Measurements from ENCODE around the gene IL17B.
A peak's percentile ranks its signal among the peaks of the same experiment; 100 is the strongest.

The IL17B gene

GRCh38 chr5:149402291-149402690, 23.2 kb upstream of the IL17B start:
- H3K4ac ChIP-seq (ENCODE audit: low read depth in 1 of 2, low read length in 2 of 2), result peak overlapping the region; percentile 66 to 95
- H3K79me1 ChIP-seq (replicated peaks; ENCODE audit: low read length, poor library complexity, severe bottlenecking), result no peaks in the 10 kb centered on the region
- H3K36me3 ChIP-seq (ENCODE audit: control insufficient read depth in 1 of 2, insufficient read depth in 2 of 2, low read depth in 1 of 2, low read length in 2 of 2), result no peaks in the 10 kb centered on the region
- peak overlapping the region; percentile 69 to 93 for H3K18ac ChIP-seq (ENCODE audit: low read depth in 1 of 2, low read length in 2 of 2)
- H3K27me3 ChIP-seq (ENCODE audit: control insufficient read depth in 1 of 2, insufficient read depth in 1 of 2, low read length in 2 of 2), result no peaks in the 10 kb centered on the region
- WGBS, result 74% methylated on average over 2 of the region's 3 CpGs
- H2AK5ac ChIP-seq (ENCODE audit: low read length, severe bottlenecking), result no peak overlapping the region
- H2BK120ac ChIP-seq (ENCODE audit: low read depth, low read length), result peak overlapping the region; percentile 71
- peak overlapping the region; percentile 66 to 99 for H2BK12ac ChIP-seq (ENCODE audit: low read length in 2 of 2)
- H3K4me1 ChIP-seq (ENCODE audit: control insufficient read depth, insufficient read depth, low read depth, low read length), result peaks cover 30% of the 10 kb centered on the region
- peak overlapping the region; percentile 87 for H4K91ac ChIP-seq (ENCODE audit: low read length)
- H3K4me3 ChIP-seq (ENCODE audit: insufficient read depth in 1 of 2, low read depth in 1 of 2, low read length in 2 of 2), result no peak overlapping the region
- H3K23ac ChIP-seq (ENCODE audit: low read length in 2 of 2), result no peak overlapping the region
- no peak overlapping the region for H2BK15ac ChIP-seq (ENCODE audit: low read depth, poor library complexity, severe bottlenecking)
- H3K27ac ChIP-seq (ENCODE audit: low read length, poor library complexity, severe bottlenecking), result no peak overlapping the region
- H4K8ac ChIP-seq (ENCODE audit: low read length), result peak overlapping the region; percentile 48
- DNase-seq, result no peak
- H3K4me2 ChIP-seq (ENCODE audit: low read length, poor library complexity, severe bottlenecking), result no peak overlapping the region
- no peak overlapping the region for H3K9ac ChIP-seq (ENCODE audit: low read length)
- no peak overlapping the region for H2BK5ac ChIP-seq (ENCODE audit: low read depth, low read length, poor library complexity, severe bottlenecking)
- H3K9me3 ChIP-seq (ENCODE audit: control insufficient read depth, low read length), result no peaks in the 10 kb centered on the region
- H2AFZ ChIP-seq (ENCODE audit: low read depth, low read length), result no peak overlapping the region
- H3K14ac ChIP-seq (ENCODE audit: low read length in 2 of 2), result no peak overlapping the region

DNA sequence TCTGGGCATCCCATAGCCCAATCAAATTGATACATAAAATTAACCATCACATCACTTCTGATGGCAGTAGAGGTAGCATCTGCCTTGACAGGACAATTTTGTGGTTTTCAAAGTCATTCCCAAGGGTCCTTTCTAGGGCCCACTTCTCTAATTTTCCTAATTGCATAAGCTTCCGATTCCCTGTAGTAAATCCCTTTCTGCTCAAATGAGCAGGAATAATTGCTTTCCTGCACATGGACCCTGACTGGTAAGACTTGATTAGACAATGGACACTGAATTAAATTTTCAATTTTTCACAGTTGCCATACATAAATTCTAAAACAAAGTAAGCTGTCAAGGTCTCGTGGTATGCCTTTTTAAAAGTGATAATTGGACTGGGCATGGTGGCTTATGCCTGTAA, 22.0 kb upstream of the IL17B start:
- Histone ChIP-seq H2BK12ac (ENCODE audit: low read length in 2 of 2) (peak overlapping the region; percentile 12 to 97), H3K4me1 (ENCODE audit: control insufficient read depth, insufficient read depth, low read depth, low read length) (peaks cover 21% of the 10 kb centered on the region), H2BK15ac (ENCODE audit: low read depth, poor library complexity, severe bottlenecking) (no peak overlapping the region), H4K91ac (ENCODE audit: low read length) (no peak overlapping the region), H2BK5ac (ENCODE audit: low read depth, low read length, poor library complexity, severe bottlenecking) (no peak overlapping the region), H3K14ac (ENCODE audit: low read length in 2 of 2) (no peak overlapping the region), H3K27ac (ENCODE audit: low read length, poor library complexity, severe bottlenecking) (no peak overlapping the region), H2BK120ac (ENCODE audit: low read depth, low read length) (peak overlapping the region; percentile 78), H3K23ac (ENCODE audit: low read length in 2 of 2) (no peak overlapping the region), H3K27me3 (ENCODE audit: control insufficient read depth in 1 of 2, insufficient read depth in 1 of 2, low read length in 2 of 2) (no peaks in the 10 kb centered on the region), H3K9me3 (ENCODE audit: control insufficient read depth, low read length) (no peaks in the 10 kb centered on the region), H3K4me2 (ENCODE audit: low read length, poor library complexity, severe bottlenecking) (no peak overlapping the region), H3K79me1 (replicated peaks; ENCODE audit: low read length, poor library complexity, severe bottlenecking) (no peaks in the 10 kb centered on the region), H3K9ac (ENCODE audit: low read length) (no peak overlapping the region), H3K18ac (ENCODE audit: low read depth in 1 of 2, low read length in 2 of 2) (peak overlapping the region in 1 of 2 experiments; percentile 72), H3K4me3 (ENCODE audit: insufficient read depth in 1 of 2, low read depth in 1 of 2, low read length in 2 of 2) (no peak overlapping the region), H3K4ac (ENCODE audit: low read depth in 1 of 2, low read length in 2 of 2) (peak overlapping the region; percentile 86 to 90), H4K8ac (ENCODE audit: low read length) (no peak overlapping the region), H3K36me3 (ENCODE audit: control insufficient read depth in 1 of 2, insufficient read depth in 2 of 2, low read depth in 1 of 2, low read length in 2 of 2) (no peaks in the 10 kb centered on the region), H2AK5ac (ENCODE audit: low read length, severe bottlenecking) (no peak overlapping the region), H2AFZ (ENCODE audit: low read depth, low read length) (no peak overlapping the region)
- WGBS, result 86% methylated on average over 2 of the region's 2 CpGs
- no peak for DNase-seq

GRCh38 chr5:149400304-149400703, 21.2 kb upstream of the IL17B start:
- Histone ChIP-seq H3K79me1 (replicated peaks; ENCODE audit: low read length, poor library complexity, severe bottlenecking) (no peaks in the 10 kb centered on the region), H3K18ac (ENCODE audit: low read depth in 1 of 2, low read length in 2 of 2) (peak overlapping the region; percentile 26 to 88), H3K4me3 (ENCODE audit: insufficient read depth in 1 of 2, low read depth in 1 of 2, low read length in 2 of 2) (no peak overlapping the region), H3K9ac (ENCODE audit: low read length) (peak overlapping the region; percentile 17), H3K27ac (ENCODE audit: low read length, poor library complexity, severe bottlenecking) (no peak overlapping the region), H2AK5ac (ENCODE audit: low read length, severe bottlenecking) (peak overlapping the region; percentile 34), H2BK12ac (ENCODE audit: low read length in 2 of 2) (peak overlapping the region; percentile 87 to 97), H3K9me3 (ENCODE audit: control insufficient read depth, low read length) (no peaks in the 10 kb centered on the region), H4K8ac (ENCODE audit: low read length) (peak overlapping the region; percentile 57), H3K23ac (ENCODE audit: low read length in 2 of 2) (peak overlapping the region in 1 of 2 experiments; percentile 74), H2BK5ac (ENCODE audit: low read depth, low read length, poor library complexity, severe bottlenecking) (no peak overlapping the region), H2AFZ (ENCODE audit: low read depth, low read length) (no peak overlapping the region), H3K4ac (ENCODE audit: low read depth in 1 of 2, low read length in 2 of 2) (peak overlapping the region; percentile 86 to 90), H3K14ac (ENCODE audit: low read length in 2 of 2) (peak overlapping the region in 1 of 2 experiments; percentile 51), H3K36me3 (ENCODE audit: control insufficient read depth in 1 of 2, insufficient read depth in 2 of 2, low read depth in 1 of 2, low read length in 2 of 2) (no peaks in the 10 kb centered on the region), H3K4me1 (ENCODE audit: control insufficient read depth, insufficient read depth, low read depth, low read length) (peaks cover 14% of the 10 kb centered on the region), H3K4me2 (ENCODE audit: low read length, poor library complexity, severe bottlenecking) (no peak overlapping the region), H3K27me3 (ENCODE audit: control insufficient read depth in 1 of 2, insufficient read depth in 1 of 2, low read length in 2 of 2) (no peaks in the 10 kb centered on the region), H2BK120ac (ENCODE audit: low read depth, low read length) (peak overlapping the region; percentile 82), H4K91ac (ENCODE audit: low read length) (peak overlapping the region; percentile 84), H2BK15ac (ENCODE audit: low read depth, poor library complexity, severe bottlenecking) (peak overlapping the region; percentile 86)
- 17% methylated on average over 6 of the region's 6 CpGs for WGBS
- peak; percentile 83 for DNase-seq

GRCh38 chr5:149399775-149400174, 20.7 kb upstream of the IL17B start:
- Histone ChIP-seq H3K9me3 (ENCODE audit: control insufficient read depth, low read length) (no peaks in the 10 kb centered on the region), H3K27me3 (ENCODE audit: control insufficient read depth in 1 of 2, insufficient read depth in 1 of 2, low read length in 2 of 2) (no peaks in the 10 kb centered on the region), H3K27ac (ENCODE audit: low read length, poor library complexity, severe bottlenecking) (no peak overlapping the region), H2BK15ac (ENCODE audit: low read depth, poor library complexity, severe bottlenecking) (no peak overlapping the region), H3K4ac (ENCODE audit: low read depth in 1 of 2, low read length in 2 of 2) (peak overlapping the region in 1 of 2 experiments; percentile 90), H3K23ac (ENCODE audit: low read length in 2 of 2) (no peak overlapping the region), H2AK5ac (ENCODE audit: low read length, severe bottlenecking) (no peak overlapping the region), H3K4me1 (ENCODE audit: control insufficient read depth, insufficient read depth, low read depth, low read length) (peaks cover 8% of the 10 kb centered on the region), H2BK5ac (ENCODE audit: low read depth, low read length, poor library complexity, severe bottlenecking) (no peak overlapping the region), H3K4me2 (ENCODE audit: low read length, poor library complexity, severe bottlenecking) (no peak overlapping the region), H3K9ac (ENCODE audit: low read length) (no peak overlapping the region), H2AFZ (ENCODE audit: low read depth, low read length) (no peak overlapping the region), H3K14ac (ENCODE audit: low read length in 2 of 2) (no peak overlapping the region), H4K8ac (ENCODE audit: low read length) (peak overlapping the region; percentile 85), H3K36me3 (ENCODE audit: control insufficient read depth in 1 of 2, insufficient read depth in 2 of 2, low read depth in 1 of 2, low read length in 2 of 2) (no peaks in the 10 kb centered on the region), H3K4me3 (ENCODE audit: insufficient read depth in 1 of 2, low read depth in 1 of 2, low read length in 2 of 2) (no peak overlapping the region), H3K79me1 (replicated peaks; ENCODE audit: low read length, poor library complexity, severe bottlenecking) (no peaks in the 10 kb centered on the region), H3K18ac (ENCODE audit: low read depth in 1 of 2, low read length in 2 of 2) (peak overlapping the region; percentile 52 to 86), H2BK12ac (ENCODE audit: low read length in 2 of 2) (peak overlapping the region; percentile 71 to 76), H4K91ac (ENCODE audit: low read length) (peak overlapping the region; percentile 70), H2BK120ac (ENCODE audit: low read depth, low read length) (peak overlapping the region; percentile 82)
- no peak for DNase-seq
